Fibroblast of pulmonary artery (primary cell): Measurements from ENCODE around the gene CHAMP1.
A peak's percentile ranks its signal among the peaks of the same experiment; 100 is the strongest.

Experiments used
- DNase-seq: peaks from one replicate; pipeline ENCODE4 v3.0.0-alpha.2; 2010; ENCODE audit warnings: low read depth
- H3K4me3 ChIP-seq: replicated peaks from 2 replicates; pipeline ENCODE4 v1.5.1; 2011; ENCODE audit warnings: low read depth, mild to moderate bottlenecking, control low read depth, low read length, moderate library complexity
- CTCF ChIP-seq: IDR thresholded peaks from 2 replicates; pipeline ENCODE4 v1.5.1; 2011; ENCODE audit warnings: mild to moderate bottlenecking, control low read depth, low read length, inconsistent platforms; ENCODE audit errors: missing control alignments

CHAMP1 gene

DNA sequence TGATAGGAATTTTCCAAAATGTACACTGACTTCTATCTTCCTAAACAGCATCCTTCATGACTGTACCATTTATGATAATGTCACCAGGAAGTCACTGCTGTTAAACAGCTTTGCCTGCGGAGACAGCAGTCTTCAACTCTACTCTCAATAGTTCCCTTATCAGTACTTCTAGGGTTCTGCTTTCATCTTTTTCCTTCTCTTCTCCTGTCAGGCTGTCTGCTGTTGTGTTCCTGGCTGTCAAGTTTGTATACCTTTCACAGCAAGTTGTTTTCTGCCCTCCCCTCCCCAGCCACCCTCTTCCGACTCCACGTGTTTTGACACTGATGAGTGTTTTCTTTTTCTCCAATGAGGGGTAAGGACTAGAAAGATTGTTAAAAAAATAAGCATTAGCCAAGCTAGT is 30.7 kb upstream of the CHAMP1 start:
- TF ChIP-seq CTCF = no peak
- DNase-seq = no peak
- H3K4me3 ChIP-seq = no peak overlapping the region

GRCh38 chr13:114284680-114285079 is 29.6 kb upstream of the CHAMP1 start:
- H3K4me3 ChIP-seq = no peak overlapping the region
- no peak for TF ChIP-seq CTCF
- no peak for DNase-seq

DNA sequence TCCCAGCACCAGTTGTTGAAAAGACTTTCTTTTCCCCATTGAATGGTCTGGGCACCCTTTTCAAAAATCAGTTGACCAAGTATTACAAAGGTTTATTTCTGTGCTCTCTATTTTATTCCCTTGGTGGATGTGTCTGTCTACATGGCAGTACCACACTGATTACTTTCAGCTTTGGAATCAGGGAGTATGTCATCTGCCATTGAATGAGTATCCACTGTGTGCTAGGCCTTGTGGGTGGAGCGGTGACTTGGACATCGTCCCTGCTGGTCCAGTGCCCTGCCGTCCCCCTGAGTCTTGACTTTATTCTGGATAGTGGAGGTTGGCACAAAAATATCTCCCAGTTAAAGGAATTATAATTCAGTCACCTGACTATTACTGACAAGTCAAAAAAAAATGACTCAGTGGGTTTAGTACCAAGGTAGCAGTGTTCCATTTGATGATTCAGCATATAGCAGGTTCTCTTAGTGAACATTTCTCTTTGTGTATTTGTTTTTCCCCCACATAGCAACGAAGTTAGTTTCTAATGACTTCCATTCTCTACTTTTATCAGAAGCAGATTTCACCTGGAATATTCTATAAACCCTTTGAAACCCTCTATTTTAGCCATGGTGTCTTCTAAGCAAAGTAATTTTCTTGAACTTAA is 29.0 kb upstream of the CHAMP1 start:
- H3K4me3 ChIP-seq = no peak overlapping the region
- DNase-seq = no peak
- TF ChIP-seq CTCF = no peak

- no peak for TF ChIP-seq CTCF
- H3K4me3 ChIP-seq = no peak overlapping the region
- peak; percentile 13 for DNase-seq
Measured at GRCh38 chr13:114286808-114287207, 27.5 kb upstream of the CHAMP1 start.

GRCh38 chr13:114288157-114288591 is 26.1 kb upstream of the CHAMP1 start:
- H3K4me3 ChIP-seq = no peak overlapping the region

DNA sequence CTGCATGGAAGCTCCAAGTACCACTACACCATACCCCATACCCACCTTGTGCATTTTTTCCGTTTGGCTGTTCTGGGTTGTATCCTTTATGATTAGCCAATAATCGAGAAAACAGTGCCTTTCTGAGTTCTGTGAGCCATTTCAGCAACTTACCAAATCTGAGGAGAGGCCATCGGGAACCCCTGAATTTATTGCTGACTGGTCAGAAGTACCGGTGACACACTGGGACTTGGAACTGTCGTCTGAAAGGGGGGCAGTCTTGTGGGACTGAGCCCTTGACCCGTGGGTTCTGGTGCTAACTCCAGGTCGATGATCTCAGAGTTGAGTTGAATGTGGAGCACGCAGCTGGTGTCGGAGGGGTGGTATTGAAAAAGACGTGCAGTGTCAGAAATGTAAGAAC is 17.9 kb upstream of the CHAMP1 start:
- DNase-seq = no peak
- H3K4me3 ChIP-seq = no peak overlapping the region
- no peak for TF ChIP-seq CTCF

More at GRCh38 chr13:114288157-114288591, 26.1 kb upstream of the CHAMP1 start:
- no peak for TF ChIP-seq CTCF
- no peak for DNase-seq

GRCh38 chr13:114296902-114297301 is 17.4 kb upstream of the CHAMP1 start:
- no peak for DNase-seq
- no peak for TF ChIP-seq CTCF

More at GRCh38 chr13:114296902-114297301, 17.4 kb upstream of the CHAMP1 start:
- no peak overlapping the region for H3K4me3 ChIP-seq
